Activated CD8-positive, alpha-beta T cell treated with anti-CD3 and anti-CD28 coated beads for 36 hours (primary cell): ENCODE measurements around the gene SIK3. TPM values are rescaled to one million over a fixed set of nuclear protein-coding genes. Genes with fewer than 3 reads are reported as not detected.
"Not testable (repeated sequence)": the region's sequence is repeated elsewhere in the genome, so short reads cannot be mapped to it uniquely, and the experiment has no call there.

Experiments used
- ATAC-seq: fragments of 200-7000 bp; cut with Tn5 transposase; one replicate; pipeline ENCODE4 v1.10.0; 2021; ENCODE audit warnings: mild to moderate bottlenecking, moderate library complexity
- CTCF ChIA-PET: fragments of 350-600 bp; sonication (Branson Sonifier 250); formaldehyde crosslinking; loops from one replicate; lab custom pipeline; 2021; ENCODE audit warnings: antibody characterized with exemption; lab: Charles Lee
- POLR2A ChIA-PET: fragments of 350-600 bp; sonication (Branson Sonifier 250); formaldehyde crosslinking; loops from one replicate; lab custom pipeline; 2021; ENCODE audit warnings: antibody characterized with exemption; lab: Charles Lee
- DNase-seq: peaks from one replicate; pipeline ENCODE4 v3.0.0-alpha.2; 2020
- H3K27ac Mint-ChIP-seq: one replicate; pipeline ENCODE4 v1.8.0; 2021; ENCODE audit warnings: mild to moderate bottlenecking, mixed read lengths
- H3K27me3 Mint-ChIP-seq: one replicate; pipeline ENCODE4 v1.8.0; 2021; ENCODE audit warnings: mixed read lengths
- H3K36me3 Mint-ChIP-seq: one replicate; pipeline ENCODE4 v1.8.0; 2021; ENCODE audit warnings: low read depth, mixed read lengths
- H3K4me1 Mint-ChIP-seq: one replicate; pipeline ENCODE4 v1.8.0; 2021; ENCODE audit warnings: low read depth, mixed read lengths
- H3K4me3 Mint-ChIP-seq: one replicate; pipeline ENCODE4 v1.8.0; 2021; ENCODE audit warnings: mild to moderate bottlenecking, moderate library complexity, mixed read lengths
- H3K9me3 Mint-ChIP-seq: one replicate; pipeline ENCODE4 v1.8.0; 2021; ENCODE audit warnings: mixed read lengths
- CTCF ChIP-seq: fragments of 200-600 bp; IDR thresholded peaks from one replicate; pipeline ENCODE4 v1.8.0; 2022; ENCODE audit warnings: antibody characterized with exemption, mild to moderate bottlenecking
- intact Hi-C: fragments of 100-400 bp; cut with micrococcal nuclease; formaldehyde crosslinking; loops from one replicate; pipeline ENCODE4 v1.10.0; 2022
- total RNA-seq, 2 experiments: library from RNA; stranded (reverse); gene quantifications; one replicate each; pipeline ENCODE4 v1.2.3, GENCODE V29; 2021

The SIK3 gene
- total RNA-seq, 2 experiments from 2014 or later, result 18.7 to 24.1 TPM

GRCh38 chr11:116808262-116809175, 289.7 kb downstream of the SIK3 start:
- TF ChIP-seq CTCF, result no peak
- Mint-ChIP-seq H3K4me1 (no peaks in the 10 kb centered on the region), H3K36me3 (no peaks in the 10 kb centered on the region), H3K9me3 (no peaks in the 10 kb centered on the region), H3K4me3 (no peak overlapping the region), H3K27ac (no peak overlapping the region), H3K27me3 (peaks cover 3% of the 10 kb centered on the region)
- DNase-seq (no peak), ATAC-seq (no peak)
- ChIA-PET POLR2A (no interaction called here), CTCF (no interaction called here)
- intact Hi-C loops, result no loop called here

DNA sequence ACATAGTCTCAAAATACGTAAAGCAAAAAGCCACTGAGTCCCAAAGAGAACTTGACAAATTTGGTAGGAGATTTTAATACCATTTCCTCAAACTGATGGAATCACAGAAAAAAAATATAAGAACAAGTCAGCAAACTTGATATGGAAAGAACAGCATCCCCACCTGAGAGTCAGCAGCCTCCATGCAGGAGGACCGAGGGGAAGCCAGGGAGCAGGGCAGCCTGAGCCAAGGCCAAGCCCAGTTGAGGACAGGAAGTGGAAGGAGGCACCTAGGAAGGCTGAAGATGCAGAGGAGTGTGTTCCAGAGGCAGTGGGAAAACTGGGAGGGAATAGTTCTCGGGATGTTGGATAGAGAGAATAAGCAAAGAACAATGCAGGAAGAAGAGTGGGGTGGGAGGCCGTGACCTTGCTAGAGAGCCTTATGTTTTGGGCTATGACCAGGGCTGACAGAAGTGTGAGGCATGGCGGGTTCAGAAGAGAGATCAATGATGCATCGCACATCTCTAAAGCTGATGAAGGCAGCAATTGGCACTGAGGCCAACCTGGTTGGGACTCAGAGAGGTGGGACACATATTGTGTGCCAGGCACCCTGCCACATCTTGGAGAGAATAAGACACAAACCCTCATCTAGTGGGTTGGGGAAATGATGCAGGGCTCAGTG, 290.5 kb downstream of the SIK3 start:
- no peak overlapping the region for H3K27ac Mint-ChIP-seq
- H3K4me3 Mint-ChIP-seq, result no peak overlapping the region
- POLR2A ChIA-PET, result no interaction called here
- DNase-seq (no peak), ATAC-seq (no peak)
- TF ChIP-seq CTCF, result no peak
- CTCF ChIA-PET, result interaction anchor here (1.0 kb wide), 1 partner anchor 17 kb away, joined by 3 read pairs; the partner anchor contains the start of gene APOA5
- H3K9me3 Mint-ChIP-seq, result no peaks in the 10 kb centered on the region
- peaks cover 4% of the 10 kb centered on the region for H3K27me3 Mint-ChIP-seq
- intact Hi-C loops, result no loop called here
- no peaks in the 10 kb centered on the region for H3K36me3 Mint-ChIP-seq
- H3K4me1 Mint-ChIP-seq, result no peaks in the 10 kb centered on the region

GRCh38 chr11:116804001-116804400, 294.2 kb downstream of the SIK3 start:
- ATAC-seq, result no peak
- CTCF ChIA-PET, result interaction anchor here (1.0 to 3.0 kb wide), 2 partner anchors 13 to 32 kb away, joined by 3 to 11 read pairs; partner anchors contain the start of gene APOA5
- H3K4me1 Mint-ChIP-seq, result no peaks in the 10 kb centered on the region
- POLR2A ChIA-PET, result no interaction called here
- H3K27ac Mint-ChIP-seq, result no peak overlapping the region
- DNase-seq, result no peak
- TF ChIP-seq CTCF, result no peak
- peaks cover 6% of the 10 kb centered on the region for H3K27me3 Mint-ChIP-seq
- H3K36me3 Mint-ChIP-seq, result no peaks in the 10 kb centered on the region
- no peak overlapping the region for H3K4me3 Mint-ChIP-seq
- intact Hi-C loops, result no loop called here
- no peaks in the 10 kb centered on the region for H3K9me3 Mint-ChIP-seq

- H3K27ac Mint-ChIP-seq, intact Hi-C loops, H3K4me3 Mint-ChIP-seq, H3K36me3 Mint-ChIP-seq, ATAC-seq, H3K4me1 Mint-ChIP-seq, POLR2A ChIA-PET, DNase-seq, H3K9me3 Mint-ChIP-seq, H3K27me3 Mint-ChIP-seq: not testable (repeated sequence)
- CTCF ChIA-PET, result interaction anchor here (0.8 to 1.0 kb wide), 2 partner anchors 10 to 14 kb away, joined by 3 to 6 read pairs; partner anchors contain the start of genes APOA5 and ZPR1
Measured at GRCh38 chr11:116801662-116802061, 296.6 kb downstream of the SIK3 start.

DNA sequence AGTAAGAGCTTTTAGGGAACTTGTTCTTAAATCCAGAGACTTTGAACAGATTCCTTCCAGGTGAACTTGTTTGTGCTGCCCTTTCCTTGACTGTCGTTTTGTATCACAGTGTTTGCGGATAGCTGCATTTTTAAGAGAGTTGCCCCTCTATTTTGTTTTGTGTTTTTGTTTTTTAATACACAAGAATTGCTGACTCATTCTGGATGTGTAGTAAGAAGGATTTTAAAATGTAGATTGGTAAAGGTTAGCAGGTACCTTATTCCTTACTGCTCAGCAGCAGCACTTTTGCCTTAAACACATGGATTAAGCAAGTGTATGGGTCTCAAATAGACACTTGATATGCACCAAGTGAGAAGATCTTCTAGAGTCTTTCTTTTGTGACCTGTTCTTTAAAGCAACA, 297.6 kb downstream of the SIK3 start:
- H3K27ac Mint-ChIP-seq, result no peak overlapping the region
- H3K36me3 Mint-ChIP-seq, result no peaks in the 10 kb centered on the region
- no peaks in the 10 kb centered on the region for H3K4me1 Mint-ChIP-seq
- peaks cover 6% of the 10 kb centered on the region for H3K27me3 Mint-ChIP-seq
- DNase-seq, result no peak
- ChIA-PET CTCF (interaction anchor here (1.7 to 2.8 kb wide), 3 partner anchors 10 to 305 kb away, joined by 5 to 17 read pairs (median 10); partner anchors contain the start of gene APOA5), POLR2A (interaction anchor here (1.1 kb wide), 1 partner anchor 14 kb away, joined by 3 read pairs; no protein-coding TSS in a partner anchor)
- no peak for TF ChIP-seq CTCF
- ATAC-seq, result no peak
- intact Hi-C loops, result no loop called here
- H3K9me3 Mint-ChIP-seq, result no peaks in the 10 kb centered on the region
- no peak overlapping the region for H3K4me3 Mint-ChIP-seq
